Activated CD8-positive, alpha-beta memory T cell treated with anti-CD3 and anti-CD28 coated beads, Interleukin-2, amount 50 U/mL, for 48 hours (primary cell): ENCODE results near the gene CHAC1.
A peak's percentile ranks its signal among the peaks of the same experiment; 100 is the strongest.

Experiments used
- DNase-seq: peaks from one replicate; pipeline ENCODE4 v3.0.0-alpha.2; 2020

CHAC1 gene

GRCh38 chr15:40952901-40953712 lies at the start of gene CHAC1:
TSS of gene CHAC1 (plus strand) at chr15:40953471. CDS start at chr15:40953584, 113 bp downstream.
- DNase-seq: peak; percentile 98

- DNase-seq: no peak
These were observed 48.6 kb upstream of the CHAC1 start for GRCh38 chr15:40904552-40905201.

GRCh38 chr15:40906091-40906990 lies 46.9 kb upstream of the CHAC1 start:
- DNase-seq: peak; percentile 95

GRCh38 chr15:40906991-40907802 lies 46.1 kb upstream of the CHAC1 start:
- no peak for DNase-seq

- DNase-seq: no peak
These were observed 45.2 kb upstream of the CHAC1 start for GRCh38 chr15:40908095-40908494.

- DNase-seq: no peak
These were observed 43.3 kb upstream of the CHAC1 start for GRCh38 chr15:40909662-40910630.

GRCh38 chr15:40911141-40911540 lies 42.1 kb upstream of the CHAC1 start:
- DNase-seq: no peak

- DNase-seq: no peak
These were observed 41.6 kb upstream of the CHAC1 start for GRCh38 chr15:40911693-40912092.

- no peak for DNase-seq
These were observed 40.8 kb upstream of the CHAC1 start for GRCh38 chr15:40912478-40912877.

- no peak for DNase-seq
These were observed 39.3 kb upstream of the CHAC1 start for GRCh38 chr15:40914013-40914412.

- DNase-seq: no peak
These were observed 38.8 kb upstream of the CHAC1 start for GRCh38 chr15:40914486-40914885.

GRCh38 chr15:40915116-40915661 lies 38.1 kb upstream of the CHAC1 start:
- DNase-seq: no peak

- DNase-seq: no peak
These were observed 37.6 kb upstream of the CHAC1 start for GRCh38 chr15:40915679-40916078.

GRCh38 chr15:40917585-40917984 lies 35.7 kb upstream of the CHAC1 start:
- DNase-seq: no peak

- no peak for DNase-seq
These were observed 35.0 kb upstream of the CHAC1 start for GRCh38 chr15:40918146-40918798.

- DNase-seq: no peak
These were observed 34.4 kb upstream of the CHAC1 start for GRCh38 chr15:40918799-40919392.

- no peak for DNase-seq
These were observed 31.2 kb upstream of the CHAC1 start for GRCh38 chr15:40921949-40922607.

GRCh38 chr15:40922608-40923005 lies 30.7 kb upstream of the CHAC1 start:
- DNase-seq: no peak

GRCh38 chr15:40923551-40923950 lies 29.7 kb upstream of the CHAC1 start:
- DNase-seq: no peak
